ACC112 (cell line): ENCODE results near the gene PTPRN2.

Source experiments
- H2AFZ ChIP-seq: fragments of 200-600 bp; sonication (generic); one replicate; pipeline ENCODE4 v1.6.0; 2017; ENCODE audit warnings: antibody characterized with exemption, low read length; ENCODE audit not compliant: unreplicated experiment
- H3K27ac ChIP-seq: fragments of 200-600 bp; sonication (generic); 2 replicates; pipeline ENCODE4 v1.5.1; 2014; ENCODE audit warnings: low read depth, mild to moderate bottlenecking, antibody characterized with exemption, low read length, moderate library complexity
- H3K27me3 ChIP-seq: fragments of 200-600 bp; sonication (generic); 2 replicates; pipeline ENCODE4 v1.6.1; 2014; ENCODE audit warnings: mild to moderate bottlenecking, antibody characterized with exemption, low read length, moderate library complexity, mixed read lengths; ENCODE audit not compliant: insufficient read depth
- H3K36me3 ChIP-seq: fragments of 200-600 bp; sonication (generic); 2 replicates; pipeline ENCODE4 v1.6.1; 2016; ENCODE audit warnings: mild to moderate bottlenecking, antibody characterized with exemption, low read length, moderate library complexity, mixed read lengths; ENCODE audit not compliant: insufficient read depth
- H3K4me1 ChIP-seq: fragments of 200-600 bp; sonication (generic); one replicate; pipeline ENCODE4 v1.6.1; 2016; ENCODE audit warnings: low read length, mixed read lengths; ENCODE audit not compliant: insufficient read depth, unreplicated experiment, control insufficient read depth
- H3K4me3 ChIP-seq: fragments of 200-600 bp; sonication (generic); 2 replicates; pipeline ENCODE4 v1.5.1; 2014; ENCODE audit warnings: mild to moderate bottlenecking, low read depth, low read length
- H3K79me2 ChIP-seq: fragments of 200-600 bp; sonication (generic); one replicate; pipeline ENCODE4 v1.6.0; 2016; ENCODE audit warnings: low read length; ENCODE audit not compliant: control insufficient read depth, unreplicated experiment, insufficient read depth

PTPRN2 gene

GRCh38 chr7:158009886-158010285 lies 577.7 kb downstream of the PTPRN2 start:
- no peaks in the 10 kb centered on the region for H3K79me2 ChIP-seq
- no peaks in the 10 kb centered on the region for H3K27me3 ChIP-seq
- H3K4me3 ChIP-seq = no peak overlapping the region
- H3K27ac ChIP-seq = no peak overlapping the region
- H3K4me1 ChIP-seq = no peaks in the 10 kb centered on the region
- no peaks in the 10 kb centered on the region for H3K36me3 ChIP-seq
- no peak overlapping the region for H2AFZ ChIP-seq

GRCh38 chr7:158008267-158008666 lies 579.4 kb downstream of the PTPRN2 start:
- Histone ChIP-seq H3K27me3 (no peaks in the 10 kb centered on the region), H3K36me3 (no peaks in the 10 kb centered on the region), H3K4me1 (no peaks in the 10 kb centered on the region)

GRCh38 chr7:158007697-158008257 lies 579.8 kb downstream of the PTPRN2 start:
- no peaks in the 10 kb centered on the region for H3K27me3 ChIP-seq
- H2AFZ ChIP-seq = no peak overlapping the region
- H3K4me3 ChIP-seq = no peak overlapping the region
- H3K36me3 ChIP-seq = no peaks in the 10 kb centered on the region
- no peaks in the 10 kb centered on the region for H3K79me2 ChIP-seq
- no peaks in the 10 kb centered on the region for H3K4me1 ChIP-seq
- H3K27ac ChIP-seq = no peak overlapping the region

More at GRCh38 chr7:158008267-158008666, 579.4 kb downstream of the PTPRN2 start:
- Histone ChIP-seq H2AFZ (no peak overlapping the region), H3K4me3 (no peak overlapping the region), H3K27ac (no peak overlapping the region), H3K79me2 (no peaks in the 10 kb centered on the region)

- Histone ChIP-seq H2AFZ (no peak overlapping the region), H3K4me3 (no peak overlapping the region), H3K79me2 (no peaks in the 10 kb centered on the region), H3K4me1 (no peaks in the 10 kb centered on the region), H3K36me3 (no peaks in the 10 kb centered on the region), H3K27me3 (no peaks in the 10 kb centered on the region), H3K27ac (no peak overlapping the region)
Measured at GRCh38 chr7:158006841-158007696, 580.6 kb downstream of the PTPRN2 start.

GRCh38 chr7:158005531-158005930 lies 582.1 kb downstream of the PTPRN2 start:
- no peak overlapping the region for H2AFZ ChIP-seq
- no peaks in the 10 kb centered on the region for H3K4me1 ChIP-seq
- no peaks in the 10 kb centered on the region for H3K79me2 ChIP-seq
- no peak overlapping the region for H3K4me3 ChIP-seq
- no peak overlapping the region for H3K27ac ChIP-seq
- no peaks in the 10 kb centered on the region for H3K36me3 ChIP-seq
- H3K27me3 ChIP-seq = no peaks in the 10 kb centered on the region

- Histone ChIP-seq H2AFZ (no peak overlapping the region), H3K27ac (no peak overlapping the region), H3K79me2 (no peaks in the 10 kb centered on the region), H3K27me3 (no peaks in the 10 kb centered on the region), H3K36me3 (no peaks in the 10 kb centered on the region), H3K4me3 (no peak overlapping the region), H3K4me1 (no peaks in the 10 kb centered on the region)
Measured at GRCh38 chr7:158004123-158004490, 583.5 kb downstream of the PTPRN2 start.

- Histone ChIP-seq H3K79me2 (no peaks in the 10 kb centered on the region), H2AFZ (no peak overlapping the region), H3K4me1 (no peaks in the 10 kb centered on the region), H3K36me3 (no peaks in the 10 kb centered on the region), H3K4me3 (no peak overlapping the region), H3K27me3 (no peaks in the 10 kb centered on the region), H3K27ac (no peak overlapping the region)
Measured at GRCh38 chr7:158003441-158004122, 584.0 kb downstream of the PTPRN2 start.

GRCh38 chr7:158002486-158003080 lies 585.0 kb downstream of the PTPRN2 start:
- H3K36me3 ChIP-seq = no peaks in the 10 kb centered on the region
- no peak overlapping the region for H3K4me3 ChIP-seq
- no peak overlapping the region for H3K27ac ChIP-seq
- no peaks in the 10 kb centered on the region for H3K79me2 ChIP-seq
- no peaks in the 10 kb centered on the region for H3K27me3 ChIP-seq
- H3K4me1 ChIP-seq = no peaks in the 10 kb centered on the region
- no peak overlapping the region for H2AFZ ChIP-seq

- Histone ChIP-seq H3K79me2 (no peaks in the 10 kb centered on the region), H3K27me3 (no peaks in the 10 kb centered on the region), H3K4me3 (no peak overlapping the region), H3K27ac (no peak overlapping the region), H3K4me1 (no peaks in the 10 kb centered on the region), H2AFZ (no peak overlapping the region), H3K36me3 (no peaks in the 10 kb centered on the region)
Measured at GRCh38 chr7:158001621-158002320, 585.9 kb downstream of the PTPRN2 start.

- H3K27me3 ChIP-seq = no peaks in the 10 kb centered on the region
- H3K27ac ChIP-seq = no peak overlapping the region
- H3K36me3 ChIP-seq = no peaks in the 10 kb centered on the region
- no peak overlapping the region for H2AFZ ChIP-seq
- no peaks in the 10 kb centered on the region for H3K4me1 ChIP-seq
- H3K79me2 ChIP-seq = no peaks in the 10 kb centered on the region
- no peak overlapping the region for H3K4me3 ChIP-seq
Measured at GRCh38 chr7:158001003-158001402, 586.6 kb downstream of the PTPRN2 start.
